ENCODE results near the gene DPP7. TPM values are rescaled to one million over a fixed set of nuclear protein-coding genes. Genes with fewer than 3 reads are reported as not detected.

The DPP7 gene
- total RNA-seq, 6 donors from 2014 or later = 108 to 394 (median 229) TPM

DNA sequence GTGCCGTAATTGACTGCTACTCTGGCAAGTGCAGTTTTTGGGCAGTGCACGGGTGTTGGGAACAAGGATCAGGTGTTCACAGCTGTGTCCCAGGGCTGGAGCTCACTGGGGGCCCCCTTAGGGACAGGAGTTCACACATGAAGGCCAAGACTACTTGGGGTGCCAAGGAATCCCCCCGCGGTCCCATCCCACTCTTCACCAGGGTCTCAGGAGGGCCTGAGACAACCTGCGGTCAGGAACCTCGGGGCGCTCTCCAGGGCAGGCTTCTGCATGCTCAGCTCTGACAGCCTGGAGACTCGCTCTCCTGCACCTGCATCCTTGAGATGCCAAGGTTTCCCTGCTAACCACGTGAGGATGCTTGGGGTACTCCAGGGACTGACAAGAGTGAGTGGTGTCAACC, 30.0 kb downstream of the DPP7 start:
- Histone ChIP-seq H3K9me3 (no peaks in the 10 kb centered on the region), H3K27ac (no peak overlapping the region), H3K36me3 (peaks cover 0 to 42% (median 29%) of the 10 kb centered on the region in 4 donors), H3K27me3 (no peaks in the 10 kb centered on the region), H3K4me3 (no peak overlapping the region), H3K4me1 (peaks cover 13 to 31% (median 17%) of the 10 kb centered on the region in 4 donors)
- no peak for TF ChIP-seq EP300 (IDR thresholded peaks at IDR 0.05)
- TF ChIP-seq POLR2A (IDR thresholded peaks at IDR 0.05) = no peak
- no peak for TF ChIP-seq POLR2AphosphoS5 (IDR thresholded peaks at IDR 0.05)
- no peak for TF ChIP-seq CTCF (IDR thresholded peaks at IDR 0.05)
- ATAC-seq (ENCODE audit: low FRiP score in 2 of 2) = no peak
- DNase-seq = no peak
- WGBS, 2 donors = 73 to 74% methylated on average over 3 to 9 of the region's 9 CpGs

DNA sequence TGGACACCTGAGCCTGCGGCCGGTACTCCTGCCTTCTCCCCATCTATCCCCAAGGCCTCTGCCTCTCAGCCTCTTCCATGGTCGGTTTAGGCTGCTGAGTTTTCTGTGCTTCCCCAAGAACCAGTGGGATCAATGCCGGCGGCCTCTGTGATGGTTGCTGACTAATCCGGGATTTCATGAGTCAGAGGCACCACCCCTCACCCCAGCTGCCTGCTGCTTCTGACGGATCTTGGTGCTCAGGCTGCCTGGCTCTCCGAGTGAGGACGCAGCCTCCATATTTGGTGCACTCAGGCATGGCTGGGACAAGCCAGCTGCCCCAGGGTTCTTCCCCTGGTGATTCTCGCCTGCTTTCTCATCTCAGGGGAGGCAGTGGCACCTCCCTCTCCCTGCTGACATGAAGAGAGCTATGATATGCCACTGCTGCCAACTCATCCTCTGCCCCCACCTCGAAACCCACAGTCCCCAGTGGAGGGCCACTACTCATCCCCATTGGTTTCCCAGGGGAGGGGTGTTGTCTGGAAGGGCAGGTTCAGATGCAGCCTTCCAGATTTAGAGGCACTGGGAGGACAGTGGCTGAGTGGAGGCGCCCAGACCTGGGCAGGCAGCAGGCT, 31.0 kb downstream of the DPP7 start:
- TF ChIP-seq POLR2AphosphoS5 (IDR thresholded peaks at IDR 0.05) (no peak), POLR2A (IDR thresholded peaks at IDR 0.05) (no peak), EP300 (IDR thresholded peaks at IDR 0.05) (no peak), CTCF (IDR thresholded peaks at IDR 0.05) (no peak)
- WGBS, 2 donors = 80 to 85% methylated on average over 8 to 11 of the region's 12 CpGs
- peaks cover 17 to 42% (median 19%) of the 10 kb centered on the region in 4 donors for H3K4me1 ChIP-seq
- no peaks in the 10 kb centered on the region for H3K27me3 ChIP-seq
- H3K9me3 ChIP-seq = no peaks in the 10 kb centered on the region
- ATAC-seq (ENCODE audit: low FRiP score in 2 of 2) = peak in 1 of 2 donors; percentile 41
- no peak overlapping the region for H3K4me3 ChIP-seq
- peaks cover 0 to 51% (median 37%) of the 10 kb centered on the region in 4 donors for H3K36me3 ChIP-seq
- no peak for DNase-seq
- H3K27ac ChIP-seq = peak overlapping the region in 2 of 4 donors; percentile 23 to 40

DNA sequence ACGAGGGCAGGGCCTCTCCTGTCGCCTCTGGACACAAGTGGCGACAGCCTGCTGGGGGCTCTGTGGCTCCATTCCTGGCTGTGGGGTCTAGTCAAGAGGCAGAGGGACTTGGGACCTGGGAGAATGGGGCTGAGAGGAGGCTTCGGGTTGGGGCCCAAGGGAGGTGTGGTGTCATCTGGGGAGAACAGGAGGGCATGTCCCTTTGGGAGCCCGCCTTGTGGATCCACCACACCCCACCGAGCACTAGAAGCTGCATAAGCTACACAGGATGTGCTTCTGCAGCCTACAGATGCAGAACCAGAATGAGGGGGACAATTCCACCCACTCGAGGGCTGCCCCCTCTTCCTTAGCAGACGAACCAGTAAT, 31.6 kb downstream of the DPP7 start:
- peak overlapping the region in 1 of 4 donors; percentile 23 for H3K27ac ChIP-seq
- no peak for TF ChIP-seq CTCF (IDR thresholded peaks at IDR 0.05)
- no peak for TF ChIP-seq POLR2A (IDR thresholded peaks at IDR 0.05)
- TF ChIP-seq POLR2AphosphoS5 (IDR thresholded peaks at IDR 0.05) = no peak
- TF ChIP-seq EP300 (IDR thresholded peaks at IDR 0.05) = no peak

GRCh38 chr9:137082222-137082924, 32.2 kb downstream of the DPP7 start:
- Histone ChIP-seq H3K4me1 (peaks cover 18 to 46% (median 21%) of the 10 kb centered on the region in 4 donors), H3K36me3 (peaks cover 0 to 51% (median 37%) of the 10 kb centered on the region in 4 donors), H3K27me3 (peaks cover 0 to 3% (median 0%) of the 10 kb centered on the region in 4 donors), H3K27ac (no peak overlapping the region), H3K4me3 (no peak overlapping the region), H3K9me3 (no peaks in the 10 kb centered on the region)
- TF ChIP-seq POLR2AphosphoS5 (IDR thresholded peaks at IDR 0.05) (no peak), POLR2A (IDR thresholded peaks at IDR 0.05) (no peak)
- no peak for DNase-seq
- ATAC-seq (ENCODE audit: low FRiP score in 2 of 2) = no peak
- WGBS, 2 donors = 96% methylated on average over 15 of the region's 16 CpGs; no CpG with 5 or more reads in 1 of the 2 donors

More for the DNA sequence above, 31.6 kb downstream of the DPP7 start:
- H3K36me3 ChIP-seq = peaks cover 0 to 51% (median 37%) of the 10 kb centered on the region in 4 donors
- H3K4me1 ChIP-seq = peaks cover 21 to 46% (median 24%) of the 10 kb centered on the region in 4 donors
- H3K27me3 ChIP-seq = no peaks in the 10 kb centered on the region
- DNase-seq = no peak
- H3K4me3 ChIP-seq = no peak overlapping the region
- ATAC-seq (ENCODE audit: low FRiP score in 2 of 2) = no peak
- H3K9me3 ChIP-seq = no peaks in the 10 kb centered on the region
- WGBS, 2 donors = 92 to 94% methylated on average over 7 to 8 of the region's 8 CpGs

DNA sequence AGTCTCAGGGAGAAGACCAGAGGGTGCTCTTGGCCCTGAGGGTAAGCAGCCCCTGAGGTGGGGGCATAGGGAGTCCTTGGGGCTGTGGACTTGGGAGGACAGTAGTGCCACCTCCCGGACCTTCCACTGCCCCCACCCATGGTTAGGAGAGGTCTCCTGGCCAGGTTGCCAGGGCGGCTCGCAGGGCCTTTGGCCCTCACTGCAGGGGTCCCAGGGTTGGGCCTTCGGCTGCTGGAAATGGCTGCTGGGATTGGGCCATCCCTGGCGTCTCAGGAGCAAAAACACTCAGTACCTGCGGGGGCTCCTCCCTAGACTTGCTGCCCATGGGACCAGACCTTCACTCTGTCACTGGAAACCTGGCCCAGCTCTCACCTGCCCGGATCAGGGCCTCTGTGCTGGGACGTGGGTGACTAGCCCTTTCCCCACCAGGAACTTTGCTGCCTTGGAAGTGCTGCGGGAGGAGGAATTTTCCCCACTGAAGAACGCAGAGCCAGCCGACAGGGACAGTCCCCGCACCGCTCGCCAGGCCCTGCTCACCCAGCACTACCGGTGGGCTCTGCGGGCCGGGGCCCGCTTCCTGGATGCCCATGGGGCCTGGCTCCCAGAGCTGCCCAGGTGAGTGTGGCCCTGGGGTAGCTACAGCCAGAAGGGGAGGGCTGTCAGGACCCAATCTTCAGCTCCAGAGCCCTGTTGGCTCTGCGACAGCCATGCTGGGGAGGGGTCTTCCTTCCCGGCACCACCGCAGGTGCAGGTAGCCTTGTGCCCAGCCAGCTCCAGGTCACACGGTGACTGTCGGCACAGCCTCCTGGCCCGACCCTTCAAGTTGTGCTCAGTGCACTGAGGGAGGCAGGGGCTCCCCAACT, 34.0 kb downstream of the DPP7 start:
- TF ChIP-seq POLR2A (IDR thresholded peaks at IDR 0.05) (no peak), CTCF (IDR thresholded peaks at IDR 0.05) (no peak), POLR2AphosphoS5 (IDR thresholded peaks at IDR 0.05) (no peak), EP300 (IDR thresholded peaks at IDR 0.05) (no peak)
- Histone ChIP-seq H3K9me3 (no peaks in the 10 kb centered on the region), H3K27me3 (peaks cover 0 to 6% (median 0%) of the 10 kb centered on the region in 4 donors), H3K4me3 (no peak overlapping the region), H3K4me1 (peaks cover 16 to 42% (median 20%) of the 10 kb centered on the region in 4 donors), H3K27ac (no peak overlapping the region), H3K36me3 (peaks cover 0 to 51% (median 37%) of the 10 kb centered on the region in 4 donors)
- DNase-seq = no peak
- WGBS, 2 donors = 93 to 95% methylated on average over 6 to 17 of the region's 24 CpGs
- ATAC-seq (ENCODE audit: low FRiP score in 2 of 2) = no peak

Data from upper lobe of left lung (tissue), 6 donors.